Measurements from ENCODE around the gene PRKCB.

Gene PRKCB

GRCh38 chr16:23898682-23899430, 63.1 kb downstream of the PRKCB start:
- TF ChIP-seq CTCF (IDR thresholded peaks at IDR 0.05), result no peak
- peaks cover 17% of the 10 kb centered on the region for H3K27me3 Mint-ChIP-seq (ENCODE audit: low read depth, poor library complexity)
- H3K36me3 Mint-ChIP-seq (ENCODE audit: low read depth), result no peaks in the 10 kb centered on the region
- H3K9me3 Mint-ChIP-seq, result no peaks in the 10 kb centered on the region
- no peak overlapping the region for H3K27ac Mint-ChIP-seq
- no peaks in the 10 kb centered on the region for H3K4me1 Mint-ChIP-seq
- H3K4me3 Mint-ChIP-seq, result no peak overlapping the region
- no peak for DNase-seq

- TF ChIP-seq CTCF (IDR thresholded peaks at IDR 0.05), result no peak
- no peak for DNase-seq
- Mint-ChIP-seq H3K4me3 (no peak overlapping the region), H3K36me3 (ENCODE audit: low read depth) (no peaks in the 10 kb centered on the region), H3K9me3 (no peaks in the 10 kb centered on the region), H3K4me1 (no peaks in the 10 kb centered on the region), H3K27ac (no peak overlapping the region), H3K27me3 (ENCODE audit: low read depth, poor library complexity) (peaks cover 17% of the 10 kb centered on the region)
These were observed 64.1 kb downstream of the PRKCB start for GRCh38 chr16:23899869-23900268.

- H3K27me3 Mint-ChIP-seq (ENCODE audit: low read depth, poor library complexity), result peaks cover 17% of the 10 kb centered on the region
- H3K9me3 Mint-ChIP-seq, result no peaks in the 10 kb centered on the region
- no peak for DNase-seq
- no peaks in the 10 kb centered on the region for H3K4me1 Mint-ChIP-seq
- TF ChIP-seq CTCF (IDR thresholded peaks at IDR 0.05), result no peak
- H3K36me3 Mint-ChIP-seq (ENCODE audit: low read depth), result no peaks in the 10 kb centered on the region
- H3K4me3 Mint-ChIP-seq, result no peak overlapping the region
- H3K27ac Mint-ChIP-seq, result no peak overlapping the region
These were observed 64.8 kb downstream of the PRKCB start for GRCh38 chr16:23900480-23901177.

- DNase-seq, result no peak
- TF ChIP-seq CTCF (IDR thresholded peaks at IDR 0.05), result no peak
- Mint-ChIP-seq H3K27ac (no peak overlapping the region), H3K9me3 (no peaks in the 10 kb centered on the region), H3K4me1 (no peaks in the 10 kb centered on the region), H3K27me3 (ENCODE audit: low read depth, poor library complexity) (peaks cover 18% of the 10 kb centered on the region), H3K4me3 (no peak overlapping the region), H3K36me3 (ENCODE audit: low read depth) (no peaks in the 10 kb centered on the region)
These were observed 65.6 kb downstream of the PRKCB start for GRCh38 chr16:23901178-23902033.

GRCh38 chr16:23902034-23902747, 66.4 kb downstream of the PRKCB start:
- Mint-ChIP-seq H3K4me1 (no peaks in the 10 kb centered on the region), H3K27ac (no peak overlapping the region), H3K27me3 (ENCODE audit: low read depth, poor library complexity) (peaks cover 17% of the 10 kb centered on the region), H3K4me3 (no peak overlapping the region), H3K36me3 (ENCODE audit: low read depth) (no peaks in the 10 kb centered on the region), H3K9me3 (no peaks in the 10 kb centered on the region)
- no peak for DNase-seq
- no peak for TF ChIP-seq CTCF (IDR thresholded peaks at IDR 0.05)
